GM12878 (cell line): Measurements from ENCODE around the gene UNC5B. TPM values are rescaled to one million over a fixed set of nuclear protein-coding genes. Genes with fewer than 3 reads are reported as not detected.

ENCODE experiments used
- ATAC-seq: fragments of 200-7000 bp; cut with Tn5 transposase; 3 replicates; pipeline ENCODE4 v1.9.1; 2020; ENCODE audit warnings: mild to moderate bottlenecking, moderate library complexity
- BruUV-seq: library from RNA; stranded (reverse); fragments of 400-500 nt; replicated peaks from 2 replicates; lab custom pipeline; 2021; lab: Mats Ljungman, UMichigan
- CTCF ChIA-PET: fragments of 300-600 bp; sonication (Branson Sonifier 250); formaldehyde crosslinking; extraction: SDS; loops from one replicate; lab custom pipeline; 2021; ENCODE audit warnings: inconsistent platforms; lab: Yijun Ruan, JAX
- POLR2A ChIA-PET: fragments of 350-600 bp; formaldehyde crosslinking; extraction: SDS; loops from one replicate; lab custom pipeline; 2021; ENCODE audit warnings: inconsistent platforms; lab: Charles Lee
- RAD21 ChIA-PET: fragments of 300-600 bp; sonication (Branson Sonifier 250); formaldehyde crosslinking; loops from one replicate; lab custom pipeline; 2023; ENCODE audit warnings: antibody characterized with exemption; ENCODE audit not compliant: unreplicated experiment; lab: Charles Lee
- SMC1A ChIA-PET: fragments of 300-600 bp; sonication (Branson Sonifier 250); formaldehyde crosslinking; loops from one replicate; lab custom pipeline; 2023; ENCODE audit not compliant: unreplicated experiment, uncharacterized antibody; lab: Charles Lee
- DNase-seq: peaks from one replicate; pipeline ENCODE4 v3.0.0-alpha.2; 2011; ENCODE audit warnings: low read depth, low spot score
- FAIRE-seq: peaks from 3 replicates; lab custom pipeline; 2011; peaks lifted over from hg19 to GRCh38; lab: Jason Lieb, UNC
- H2AFZ ChIP-seq: 2 replicates; pipeline ENCODE4 v1.6.0; 2011; ENCODE audit warnings: low read depth, low read length, control low read depth; ENCODE audit not compliant: control insufficient read depth
- H3K27ac ChIP-seq: 2 replicates; pipeline ENCODE4 v1.5.1; 2011; ENCODE audit warnings: control low read depth; ENCODE audit not compliant: control insufficient read depth, insufficient read depth
- H3K27me3 ChIP-seq, 2 experiments: replicated peaks in 1 of 2; 2 replicates each; pipeline versions ENCODE4 v1.6.0 to v1.6.1; 2011; ENCODE audit warnings: low read length in 1 of 2; ENCODE audit not compliant: control insufficient read depth in 2 of 2, insufficient read depth in 2 of 2
- H3K36me3 ChIP-seq, 2 experiments: 2 replicates each; pipeline ENCODE4 v1.5.1; 2011; ENCODE audit warnings: low read length in 1 of 2; ENCODE audit not compliant: control insufficient read depth in 2 of 2, insufficient read depth in 2 of 2
- H3K4me1 ChIP-seq: 2 replicates; pipeline ENCODE4 v1.6.1; 2011; ENCODE audit warnings: mild to moderate bottlenecking, low read length, moderate library complexity, mixed read lengths; ENCODE audit not compliant: control insufficient read depth, insufficient read depth
- H3K4me2 ChIP-seq: 2 replicates; pipeline ENCODE4 v1.6.0; 2011; ENCODE audit warnings: control low read depth; ENCODE audit not compliant: control insufficient read depth, insufficient read depth
- H3K4me3 ChIP-seq: fragments of 200-600 bp; sonication (generic); 2 replicates; pipeline ENCODE4 v1.5.1; 2016
- H3K79me2 ChIP-seq: 2 replicates; pipeline ENCODE4 v1.6.0; 2011; ENCODE audit warnings: low read length; ENCODE audit not compliant: control insufficient read depth, insufficient read depth
- H3K9ac ChIP-seq: 2 replicates; pipeline ENCODE4 v1.8.0; 2011; ENCODE audit warnings: low read length, control low read depth, mixed read lengths; ENCODE audit not compliant: control insufficient read depth, insufficient read depth
- H3K9me3 ChIP-seq: replicated peaks from 3 replicates; pipeline ENCODE4 v1.5.1; 2011; ENCODE audit warnings: mild to moderate bottlenecking, low read length; ENCODE audit not compliant: control insufficient read depth, insufficient read depth
- H4K20me1 ChIP-seq: 2 replicates; pipeline ENCODE4 v1.6.0; 2011; ENCODE audit not compliant: control insufficient read depth, insufficient read depth
- CHD2 ChIP-seq: IDR thresholded peaks from 2 replicates; pipeline ENCODE4 v1.6.1; 2011; ENCODE audit warnings: low read depth, low read length, improper control_type of control experiment, borderline replicate concordance
- NR2F1 ChIP-seq: fragments of 450-650 bp; conservative IDR thresholded peaks from 2 replicates; pipeline ENCODE4 v1.6.1; 2017; ENCODE audit warnings: mild to moderate bottlenecking
- POU2F2 ChIP-seq: IDR thresholded peaks from 3 replicates; pipeline ENCODE4 v1.6.1; 2011; ENCODE audit warnings: low read depth, mild to moderate bottlenecking, low read length, borderline replicate concordance
- RAD21 ChIP-seq: IDR thresholded peaks from 2 replicates; pipeline ENCODE4 v1.6.1; 2011; ENCODE audit warnings: mild to moderate bottlenecking, low read depth, low read length, moderate library complexity; ENCODE audit not compliant: insufficient read depth
- RBBP5 ChIP-seq: fragments of 200-600 bp; sonication (generic); conservative IDR thresholded peaks from 2 replicates; pipeline ENCODE4 v1.6.1; 2016
- SMAD1 ChIP-seq: fragments of 450-650 bp; IDR thresholded peaks from 2 replicates; pipeline ENCODE4 v1.6.1; 2018; ENCODE audit warnings: mild to moderate bottlenecking, low read depth; ENCODE audit not compliant: partially characterized antibody
- SMARCA5 ChIP-seq: fragments of 450-650 bp; IDR thresholded peaks from 2 replicates; pipeline ENCODE4 v1.6.1; 2017; ENCODE audit warnings: mild to moderate bottlenecking
- WGBS: methylation state at CpG from one replicate; pipeline ENCODE4 v1.1.6; 2016; ENCODE audit warnings: low lambda C conversion rate; ENCODE audit not compliant: insufficient replicate concordance, insufficient coverage; ENCODE audit errors: missing lambda C conversion rate; 5-methylcytosine and 5-hydroxymethylcytosine counted together
- in situ Hi-C: fragments of 300-500 bp; cut with MboI; formaldehyde crosslinking; loops from 9 replicates; pipeline ENCODE4 v1.14.3; 2018; ENCODE audit warnings: mixed read lengths
- intact Hi-C: fragments of 100-400 bp; cut with micrococcal nuclease; formaldehyde crosslinking; loops from one replicate; pipeline ENCODE4 v1.14.2; 2022; ENCODE audit not compliant: unreplicated experiment
- polyA plus RNA-seq, 11 experiments: library from polyadenylated mRNA; depleted of rRNA in 4 of 11; unstranded in 6 of 11; stranded (reverse) in 5 of 11; fragments of >200 nt; fragmentation: Nextera tagmentation in 4 of 11; fragmentation: Illumina TruSeq in 1 of 11; extraction: Ambion mirVana in 4 of 11; extraction: Trizol in 1 of 11; gene quantifications; 1 replicate in 1 of 11; 2 replicates in 10 of 11; pipeline versions ENCODE4 v1.2.1 to v1.2.3, GENCODE V29; 2011 to 2016; ENCODE audit warnings: inconsistent platforms in 2 of 11, missing spikeins in 2 of 11, low read depth in 1 of 11
- total RNA-seq, 4 experiments: library from RNA; depleted of rRNA in 3 of 4; stranded (reverse); fragments of >200 nt in 3 of 4; fragmentation: Illumina TruSeq in 1 of 4; extraction: Trizol in 1 of 4; gene quantifications; 2 replicates each; pipeline versions ENCODE4 v1.2.1 to v1.2.3, GENCODE V29; 2013 to 2021
- TF ChIP-seq, protein P1 (sequence below): fragments of 450-650 bp; IDR thresholded peaks from 2 replicates; pipeline ENCODE4 v1.6.1; 2017; ENCODE audit warnings: borderline replicate concordance
- TF ChIP-seq, protein P2 (sequence below): fragments of 450-650 bp; IDR thresholded peaks from 2 replicates; pipeline ENCODE4 v1.6.1; 2014; ENCODE audit warnings: mild to moderate bottlenecking
- TF ChIP-seq, protein P3 (sequence below): IDR thresholded peaks from 2 replicates; pipeline ENCODE4 v1.6.1; 2012; ENCODE audit warnings: low read length, inconsistent platforms
- TF ChIP-seq, protein P4 (sequence below): fragments of 450-650 bp; IDR thresholded peaks from 2 replicates; pipeline ENCODE4 v1.6.1; 2017; ENCODE audit warnings: mild to moderate bottlenecking

Gene UNC5B
- total and polyA plus RNA-seq, 10 of the 15 experiments (the other 5 are each of a cell fraction or from before 2014, with no cell fraction given): 0.03 to 0.08 TPM; not detected in 8

DNA sequence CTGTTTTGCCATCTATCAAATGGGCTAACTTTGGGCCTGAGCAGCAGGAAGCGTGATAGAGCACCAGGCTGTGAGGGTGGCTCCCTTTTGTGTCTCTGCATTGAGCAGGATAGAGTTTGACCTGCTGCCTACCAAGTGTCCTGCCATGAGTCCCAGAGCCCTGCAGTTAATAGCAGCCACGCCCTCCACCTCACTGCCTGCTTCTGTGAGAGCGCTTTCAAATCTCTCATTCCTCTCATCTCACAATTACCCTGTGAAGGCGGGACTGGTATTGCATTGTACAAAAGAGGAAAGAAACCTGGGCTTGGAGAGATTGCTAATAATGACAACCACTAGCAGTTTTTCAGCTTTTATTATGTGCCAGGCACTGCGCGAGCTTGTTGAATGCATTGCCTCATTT lies 39.9 kb downstream of the UNC5B start:
- no TSS peak for BruUV-seq
- no peaks in the 10 kb centered on the region; a peak in 2 of 4 replicates for H3K27me3 ChIP-seq
- no peak overlapping the region for H3K4me2 ChIP-seq
- no peak for FAIRE-seq
- no peak overlapping the region for H3K27ac ChIP-seq
- no peak overlapping the region for H3K4me3 ChIP-seq
- ATAC-seq: no peak
- ChIA-PET CTCF (no interaction called here), POLR2A (no interaction called here), RAD21 (no interaction called here), SMC1A (no interaction called here)
- H3K9ac ChIP-seq: no peak overlapping the region
- 50% methylated on average over 6 of the region's 6 CpGs for WGBS
- no peaks in the 10 kb centered on the region for H3K36me3 ChIP-seq
- no peaks in the 10 kb centered on the region for H3K9me3 ChIP-seq
- intact Hi-C loops (no loop called here), in situ Hi-C loops (no loop called here)
- H2AFZ ChIP-seq: no peak overlapping the region
- H4K20me1 ChIP-seq: no peaks in the 10 kb centered on the region
- no peaks in the 10 kb centered on the region for H3K4me1 ChIP-seq
- TF ChIP-seq RAD21: no peak
- TF ChIP-seq SMAD1: no peak
- TF ChIP-seq, protein P1, sequence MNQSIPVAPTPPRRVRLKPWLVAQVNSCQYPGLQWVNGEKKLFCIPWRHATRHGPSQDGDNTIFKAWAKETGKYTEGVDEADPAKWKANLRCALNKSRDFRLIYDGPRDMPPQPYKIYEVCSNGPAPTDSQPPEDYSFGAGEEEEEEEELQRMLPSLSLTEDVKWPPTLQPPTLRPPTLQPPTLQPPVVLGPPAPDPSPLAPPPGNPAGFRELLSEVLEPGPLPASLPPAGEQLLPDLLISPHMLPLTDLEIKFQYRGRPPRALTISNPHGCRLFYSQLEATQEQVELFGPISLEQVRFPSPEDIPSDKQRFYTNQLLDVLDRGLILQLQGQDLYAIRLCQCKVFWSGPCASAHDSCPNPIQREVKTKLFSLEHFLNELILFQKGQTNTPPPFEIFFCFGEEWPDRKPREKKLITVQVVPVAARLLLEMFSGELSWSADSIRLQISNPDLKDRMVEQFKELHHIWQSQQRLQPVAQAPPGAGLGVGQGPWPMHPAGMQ: no peak
- TF ChIP-seq NR2F1: no peak
- TF ChIP-seq SMARCA5: no peak
- TF ChIP-seq, protein P2, sequence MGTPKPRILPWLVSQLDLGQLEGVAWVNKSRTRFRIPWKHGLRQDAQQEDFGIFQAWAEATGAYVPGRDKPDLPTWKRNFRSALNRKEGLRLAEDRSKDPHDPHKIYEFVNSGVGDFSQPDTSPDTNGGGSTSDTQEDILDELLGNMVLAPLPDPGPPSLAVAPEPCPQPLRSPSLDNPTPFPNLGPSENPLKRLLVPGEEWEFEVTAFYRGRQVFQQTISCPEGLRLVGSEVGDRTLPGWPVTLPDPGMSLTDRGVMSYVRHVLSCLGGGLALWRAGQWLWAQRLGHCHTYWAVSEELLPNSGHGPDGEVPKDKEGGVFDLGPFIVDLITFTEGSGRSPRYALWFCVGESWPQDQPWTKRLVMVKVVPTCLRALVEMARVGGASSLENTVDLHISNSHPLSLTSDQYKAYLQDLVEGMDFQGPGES: no peak
- no peak for TF ChIP-seq CHD2
- TF ChIP-seq, protein P3, sequence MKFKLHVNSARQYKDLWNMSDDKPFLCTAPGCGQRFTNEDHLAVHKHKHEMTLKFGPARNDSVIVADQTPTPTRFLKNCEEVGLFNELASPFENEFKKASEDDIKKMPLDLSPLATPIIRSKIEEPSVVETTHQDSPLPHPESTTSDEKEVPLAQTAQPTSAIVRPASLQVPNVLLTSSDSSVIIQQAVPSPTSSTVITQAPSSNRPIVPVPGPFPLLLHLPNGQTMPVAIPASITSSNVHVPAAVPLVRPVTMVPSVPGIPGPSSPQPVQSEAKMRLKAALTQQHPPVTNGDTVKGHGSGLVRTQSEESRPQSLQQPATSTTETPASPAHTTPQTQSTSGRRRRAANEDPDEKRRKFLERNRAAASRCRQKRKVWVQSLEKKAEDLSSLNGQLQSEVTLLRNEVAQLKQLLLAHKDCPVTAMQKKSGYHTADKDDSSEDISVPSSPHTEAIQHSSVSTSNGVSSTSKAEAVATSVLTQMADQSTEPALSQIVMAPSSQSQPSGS: no peak
- no peak for TF ChIP-seq POU2F2
- TF ChIP-seq, protein P4, sequence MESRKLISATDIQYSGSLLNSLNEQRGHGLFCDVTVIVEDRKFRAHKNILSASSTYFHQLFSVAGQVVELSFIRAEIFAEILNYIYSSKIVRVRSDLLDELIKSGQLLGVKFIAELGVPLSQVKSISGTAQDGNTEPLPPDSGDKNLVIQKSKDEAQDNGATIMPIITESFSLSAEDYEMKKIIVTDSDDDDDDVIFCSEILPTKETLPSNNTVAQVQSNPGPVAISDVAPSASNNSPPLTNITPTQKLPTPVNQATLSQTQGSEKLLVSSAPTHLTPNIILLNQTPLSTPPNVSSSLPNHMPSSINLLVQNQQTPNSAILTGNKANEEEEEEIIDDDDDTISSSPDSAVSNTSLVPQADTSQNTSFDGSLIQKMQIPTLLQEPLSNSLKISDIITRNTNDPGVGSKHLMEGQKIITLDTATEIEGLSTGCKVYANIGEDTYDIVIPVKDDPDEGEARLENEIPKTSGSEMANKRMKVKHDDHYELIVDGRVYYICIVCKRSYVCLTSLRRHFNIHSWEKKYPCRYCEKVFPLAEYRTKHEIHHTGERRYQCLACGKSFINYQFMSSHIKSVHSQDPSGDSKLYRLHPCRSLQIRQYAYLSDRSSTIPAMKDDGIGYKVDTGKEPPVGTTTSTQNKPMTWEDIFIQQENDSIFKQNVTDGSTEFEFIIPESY: no peak
- no peak for TF ChIP-seq RBBP5
- DNase-seq: no peak
- H3K79me2 ChIP-seq: no peaks in the 10 kb centered on the region
